Fibroblast of mammary gland (primary cell): ENCODE measurements around the gene TMEM269.

Experiments
- DNase-seq: peaks from one replicate; pipeline ENCODE4 v3.0.0-alpha.2; 2010; ENCODE audit warnings: low read depth
- H3K4me3 ChIP-seq: 2 replicates; pipeline ENCODE4 v1.5.1; 2011; ENCODE audit warnings: low read depth, mild to moderate bottlenecking, low read length, moderate library complexity; ENCODE audit not compliant: control insufficient read depth
- CTCF ChIP-seq: conservative IDR thresholded peaks from 2 replicates; pipeline ENCODE4 v1.5.1; 2011; ENCODE audit warnings: low read depth, low read length, inconsistent platforms; ENCODE audit not compliant: control insufficient read depth, insufficient read depth

The TMEM269 gene

DNA sequence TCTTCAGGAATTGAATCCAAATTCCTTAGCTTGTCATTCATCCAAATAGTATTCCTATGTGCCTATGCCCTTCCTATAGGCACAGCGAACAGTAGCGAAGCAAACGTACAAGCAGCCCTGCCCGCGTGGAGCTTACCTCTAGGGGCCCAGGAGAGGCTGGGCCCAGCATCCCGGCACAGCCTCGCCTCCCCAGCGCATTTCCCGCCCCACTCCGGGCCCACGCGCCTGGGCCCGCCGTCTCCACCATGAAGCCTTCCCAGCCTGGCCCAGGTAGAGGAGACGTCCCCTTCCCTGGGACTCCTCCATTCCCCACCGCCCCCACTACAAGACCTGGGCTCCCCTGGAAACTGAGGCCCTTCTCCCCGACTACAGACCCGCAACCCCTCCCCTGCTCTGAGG lies 245 bp upstream of the TMEM269 start:
- H3K4me3 ChIP-seq: no peak overlapping the region
- no peak for DNase-seq
- no peak for TF ChIP-seq CTCF

DNA sequence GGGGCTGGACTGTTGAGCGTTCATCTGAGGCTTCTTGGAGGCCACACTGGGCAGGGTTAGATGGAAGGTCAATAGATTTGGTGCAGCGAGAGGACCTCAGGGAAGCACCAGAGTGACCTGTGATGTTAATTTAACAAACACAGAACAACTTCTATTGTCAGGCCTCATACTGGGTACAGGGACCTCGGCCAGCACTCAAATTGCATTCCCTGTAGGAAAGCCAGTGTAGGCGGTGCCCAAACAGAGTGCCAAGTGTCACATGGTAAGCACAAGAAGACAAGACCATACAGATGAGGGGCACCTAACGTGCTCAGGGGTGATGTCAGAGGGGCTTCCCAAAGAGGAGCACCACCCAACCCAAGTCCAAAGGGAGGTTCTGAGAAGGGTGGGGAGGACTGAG lies 1.3 kb downstream of the TMEM269 start:
- TF ChIP-seq CTCF: no peak
- no peak overlapping the region for H3K4me3 ChIP-seq
- DNase-seq: no peak

DNA sequence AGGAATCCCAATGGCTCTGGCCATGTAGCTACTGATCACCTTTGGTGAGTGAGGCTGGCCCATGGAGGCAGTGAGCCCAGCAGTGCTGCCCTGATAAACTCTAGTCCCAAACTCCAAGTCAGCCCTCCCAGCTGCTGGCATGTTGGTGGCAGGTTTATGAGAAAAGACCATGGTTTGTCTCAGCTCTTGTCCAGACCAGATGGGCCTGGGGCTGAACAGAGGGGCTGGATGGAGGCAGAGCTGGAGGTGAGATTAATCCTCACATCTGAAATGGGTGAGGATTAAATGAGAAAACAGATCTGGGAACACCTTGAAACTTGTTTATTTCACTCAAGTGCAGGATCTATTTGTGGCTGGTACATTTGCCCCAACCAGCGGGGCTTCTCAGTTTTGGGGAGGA lies 3.2 kb downstream of the TMEM269 start:
- no peak for TF ChIP-seq CTCF
- no peak for DNase-seq
- no peak overlapping the region for H3K4me3 ChIP-seq

- H3K4me3 ChIP-seq: no peak overlapping the region
- no peak for TF ChIP-seq CTCF
- peak; percentile 40 for DNase-seq
Observed at GRCh38 chr1:42793824-42794223, 9.0 kb downstream of the TMEM269 start.

DNA sequence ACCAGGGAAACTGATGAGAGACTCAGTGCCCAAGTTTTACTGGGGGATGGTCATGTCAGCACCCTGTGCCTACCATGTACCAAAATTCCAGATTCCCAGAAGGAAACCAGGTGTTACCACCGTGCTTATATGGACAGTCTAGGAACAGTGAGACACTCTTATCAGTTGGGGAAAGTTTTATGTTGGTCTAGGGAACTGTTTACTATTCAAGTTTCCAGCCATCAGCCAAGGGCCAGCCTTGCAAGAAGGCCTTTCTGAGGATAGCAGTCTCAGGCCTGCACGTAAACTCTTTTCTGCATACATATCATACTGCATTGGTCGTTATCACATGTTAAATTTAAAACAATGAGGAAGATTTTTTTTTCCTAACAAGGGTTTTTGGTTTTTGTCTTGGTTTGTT lies 12.6 kb downstream of the TMEM269 start:
- no peak overlapping the region for H3K4me3 ChIP-seq
- DNase-seq: no peak
- TF ChIP-seq CTCF: no peak

DNA sequence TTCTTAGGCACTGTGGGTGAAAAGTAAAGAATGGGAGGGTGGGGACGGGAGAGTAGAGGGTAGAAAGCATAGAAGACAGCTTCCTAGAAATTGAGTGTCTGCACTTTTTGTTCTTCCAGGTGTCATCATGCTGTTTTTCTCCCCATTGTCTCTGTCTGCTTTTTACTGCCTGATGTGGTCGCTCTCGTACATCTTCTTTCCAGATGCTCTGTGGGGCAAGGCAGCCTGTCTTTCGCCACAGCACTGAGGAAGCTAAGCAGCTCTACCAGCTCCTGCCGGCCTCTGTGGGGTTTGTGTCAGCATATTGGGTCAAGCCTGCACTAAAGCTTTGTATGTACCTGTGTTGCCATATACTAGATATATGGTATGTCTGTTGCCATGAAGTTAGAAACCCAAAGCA lies 13.2 kb downstream of the TMEM269 start:
- no peak overlapping the region for H3K4me3 ChIP-seq
- DNase-seq: no peak
- no peak for TF ChIP-seq CTCF

- no peak overlapping the region for H3K4me3 ChIP-seq
- no peak for TF ChIP-seq CTCF
- DNase-seq: peak; percentile 54
Observed at GRCh38 chr1:42801832-42802473, 17.2 kb downstream of the TMEM269 start.
